Adipose tissue (tissue), 3 donors: Measurements from ENCODE around the gene INPP4B. TPM values are rescaled to one million over a fixed set of nuclear protein-coding genes. Genes with fewer than 3 reads are reported as not detected.

Experiments
- H3K27ac ChIP-seq: one replicate; pipeline ENCODE4 v1.5.1; 2013; ENCODE audit warnings: low read depth, low read length
- WGBS, 3 donors: extraction: QIAGEN DNeasy Blood & Tissue Kit; methylation state at CpG; one replicate each; pipeline ENCODE4 v1.1.7; 2013; 5-methylcytosine and 5-hydroxymethylcytosine counted together
- polyA plus RNA-seq, 3 donors: library from polyadenylated mRNA; stranded (reverse); fragments of 200-250 nt; gene quantifications; one replicate each; pipeline ENCODE4 v1.2.3, GENCODE V29; 2013
- donor health status: healthy with polysubstance abuse.
- donor health status: Bipolar disorder and iron deficiency.
- donor health status: healthy.

The INPP4B gene
- polyA plus RNA-seq, 3 donors, result 1.5 to 2.9 (median 2.4) TPM

- H3K27ac ChIP-seq, result no peak overlapping the region
Measured at GRCh38 chr4:142278663-142279062, 567.4 kb downstream of the INPP4B start.

- H3K27ac ChIP-seq, result no peak overlapping the region
- 90 to 100% (median 100%) methylated on average over 1 of the region's 1 CpG for WGBS, 3 donors
Measured at GRCh38 chr4:142278171-142278570, 567.9 kb downstream of the INPP4B start.

- 90 to 95% (median 93%) methylated on average over 1 of the region's 1 CpG for WGBS, 3 donors
- H3K27ac ChIP-seq, result no peak overlapping the region
Measured at GRCh38 chr4:142274137-142274536, 572.0 kb downstream of the INPP4B start.

GRCh38 chr4:142272452-142272851, 573.6 kb downstream of the INPP4B start:
- no peak overlapping the region for H3K27ac ChIP-seq

GRCh38 chr4:142271832-142272231, 574.3 kb downstream of the INPP4B start:
- H3K27ac ChIP-seq, result no peak overlapping the region
- WGBS, 3 donors, result 60 to 63% (median 61%) methylated on average over 3 of the region's 3 CpGs

GRCh38 chr4:142267101-142267500, 579.0 kb downstream of the INPP4B start:
- 64 to 84% (median 84%) methylated on average over 3 of the region's 3 CpGs for WGBS, 3 donors
- no peak overlapping the region for H3K27ac ChIP-seq

GRCh38 chr4:142265946-142266345, 580.2 kb downstream of the INPP4B start:
- WGBS, 3 donors, result 96 to 100% (median 98%) methylated on average over 2 of the region's 2 CpGs
- no peak overlapping the region for H3K27ac ChIP-seq

GRCh38 chr4:142265536-142265935, 580.6 kb downstream of the INPP4B start:
- no peak overlapping the region for H3K27ac ChIP-seq
- WGBS, 3 donors, result 27 to 76% (median 73%) methylated on average over 3 of the region's 3 CpGs

GRCh38 chr4:142264961-142265360, 581.1 kb downstream of the INPP4B start:
- no peak overlapping the region for H3K27ac ChIP-seq

GRCh38 chr4:142262956-142263355, 583.1 kb downstream of the INPP4B start:
- WGBS, 3 donors, result 69 to 86% (median 82%) methylated on average over 2 of the region's 2 CpGs
- H3K27ac ChIP-seq, result no peak overlapping the region

More at GRCh38 chr4:142264961-142265360, 581.1 kb downstream of the INPP4B start:
- 41 to 78% (median 75%) methylated on average over 2 of the region's 2 CpGs for WGBS, 3 donors

- H3K27ac ChIP-seq, result no peak overlapping the region
- 98 to 100% (median 100%) methylated on average over 1 of the region's 1 CpG for WGBS, 3 donors
Measured at GRCh38 chr4:142248946-142249345, 597.2 kb downstream of the INPP4B start.

GRCh38 chr4:142243255-142243654, 602.8 kb downstream of the INPP4B start:
- H3K27ac ChIP-seq, result no peak overlapping the region
- WGBS, 3 donors, result 57 to 75% (median 65%) methylated on average over 2 of the region's 2 CpGs

- WGBS, 3 donors, result 48 to 71% (median 58%) methylated on average over 2 of the region's 2 CpGs
- H3K27ac ChIP-seq, result no peak overlapping the region
Measured at GRCh38 chr4:142242156-142242555, 603.9 kb downstream of the INPP4B start.

GRCh38 chr4:142238589-142238988, 607.5 kb downstream of the INPP4B start:
- H3K27ac ChIP-seq, result no peak overlapping the region

- H3K27ac ChIP-seq, result no peak overlapping the region
Measured at GRCh38 chr4:142236268-142236667, 609.8 kb downstream of the INPP4B start.

- no peak overlapping the region for H3K27ac ChIP-seq
- 87 to 94% (median 89%) methylated on average over 2 of the region's 2 CpGs for WGBS, 3 donors
Measured at GRCh38 chr4:142231787-142232186, 614.3 kb downstream of the INPP4B start.

- WGBS, 3 donors, result 94 to 97% (median 95%) methylated on average over 3 of the region's 3 CpGs
- H3K27ac ChIP-seq, result no peak overlapping the region
Measured at GRCh38 chr4:142230991-142231390, 615.1 kb downstream of the INPP4B start.

GRCh38 chr4:142226014-142226413, 620.1 kb downstream of the INPP4B start:
- H3K27ac ChIP-seq, result no peak overlapping the region

- H3K27ac ChIP-seq, result no peak overlapping the region
Measured at GRCh38 chr4:142222127-142222526, 624.0 kb downstream of the INPP4B start.

- WGBS, 3 donors, result 80 to 87% (median 84%) methylated on average over 1 of the region's 1 CpG
- no peak overlapping the region for H3K27ac ChIP-seq
Measured at GRCh38 chr4:142218726-142219125, 627.4 kb downstream of the INPP4B start.

- 90 to 100% (median 92%) methylated on average over 1 of the region's 1 CpG for WGBS, 3 donors
- H3K27ac ChIP-seq, result no peak overlapping the region
Measured at GRCh38 chr4:142211444-142211843, 634.7 kb downstream of the INPP4B start.
